Heart left ventricle (tissue), 16 donors: ENCODE data around the gene GPN1. TPM values are rescaled to one million over a fixed set of nuclear protein-coding genes. Genes with fewer than 3 reads are reported as not detected.

Experiments used
- ATAC-seq, 4 donors: fragments of 200-7000 bp; cut with Tn5 transposase; one replicate each; pipeline ENCODE4 v1.9.1; 2020 to 2022; ENCODE audit warnings: moderate library complexity in 4 of 4, mild to moderate bottlenecking in 3 of 4, moderate number of reproducible peaks in 1 of 4
- DNase-seq, 5 donors: peaks; one replicate each; pipeline ENCODE4 v3.0.0-alpha.2; 2020
- H3K27ac ChIP-seq, 12 donors: fragments of 200-600 bp; sonication (generic) in 4 of 12; one replicate each; pipeline versions ENCODE4 v1.5.0 to v1.8.0; 2016 to 2022; ENCODE audit warnings: mild to moderate bottlenecking in 2 of 12
- H3K27me3 ChIP-seq, 9 donors: fragments of 200-600 bp; sonication (generic) in 2 of 9; one replicate each; pipeline versions ENCODE4 v1.5.1 to v1.8.0; 2016 to 2022; ENCODE audit warnings: mild to moderate bottlenecking in 3 of 9
- H3K36me3 ChIP-seq, 9 donors: fragments of 200-600 bp; sonication (generic) in 2 of 9; one replicate each; pipeline versions ENCODE4 v1.5.0 to v1.8.0; 2018 to 2022; ENCODE audit warnings: mild to moderate bottlenecking in 2 of 9
- H3K4me1 ChIP-seq, 12 donors: fragments of 200-600 bp; sonication (generic) in 4 of 12; one replicate each; pipeline versions ENCODE4 v1.5.0 to v1.8.0; 2016 to 2022; ENCODE audit warnings: mild to moderate bottlenecking in 3 of 12
- H3K4me3 ChIP-seq, 12 donors: fragments of 200-600 bp; sonication (generic) in 4 of 12; one replicate each; pipeline versions ENCODE4 v1.5.0 to v1.8.0; 2017 to 2022; ENCODE audit warnings: mild to moderate bottlenecking in 9 of 12, moderate library complexity in 4 of 12
- H3K9me3 ChIP-seq, 12 donors: fragments of 200-600 bp; sonication (generic) in 4 of 12; one replicate each; pipeline versions ENCODE4 v1.5.0 to v1.8.0; 2016 to 2022; ENCODE audit warnings: mild to moderate bottlenecking in 1 of 12
- POLR2A ChIP-seq, 2 donors: fragments of 450-650 bp; IDR thresholded peaks; one replicate each; pipeline ENCODE4 v1.6.1; 2017; ENCODE audit warnings: antibody characterized with exemption in 2 of 2, mild to moderate bottlenecking in 2 of 2, moderate library complexity in 2 of 2
- WGBS, 4 donors: extraction: QIAGEN DNeasy Blood & Tissue Kit in 2 of 4; methylation state at CpG; one replicate each; pipeline versions ENCODE4 v1.1.5 to v1.1.7; 2013 to 2018; 5-methylcytosine and 5-hydroxymethylcytosine counted together
- intact Hi-C, 10 donors: fragments of 100-400 bp; cut with DNase I; formaldehyde crosslinking; loops; one replicate each; pipeline versions ENCODE4 v1.11.1 to v1.14.2; 2022
- polyA plus RNA-seq, 2 donors: library from polyadenylated mRNA; stranded (reverse); fragments of 200-250 nt; gene quantifications; one replicate each; pipeline ENCODE4 v1.2.3, GENCODE V29; 2013
- total RNA-seq, 9 donors: library from RNA; depleted of rRNA in 2 of 9; stranded (reverse); fragments of >200 nt in 2 of 9; fragmentation: NEBNext Ultra II Directional in 3 of 9; extraction: Animal tissue kit (Norgen Biotek cat#: 25700) in 3 of 9; gene quantifications; one replicate each; pipeline versions ENCODE4 v1.1.0 to v1.2.4, GENCODE V29; 2016 to 2023
- TF ChIP-seq, protein P1 (sequence below), 12 donors: fragments of 200-600 bp; sonication (generic) in 4 of 12; IDR thresholded peaks; one replicate each; pipeline versions ENCODE4 v1.5.0 to v1.8.0; 2018 to 2022; ENCODE audit warnings: antibody characterized with exemption in 12 of 12, mild to moderate bottlenecking in 5 of 12
- donor health status: ischemic (EF 13 %, LVEDD 7.1; RV severe dilation, severe dysfunction).
- donor health status: healthy with polysubstance abuse.
- donor health status: DM: no; HTN: yes; CAD: no.
- donor health status: DM: no; HTN: no; CAD: no.
- donor health status: ischemic (EF 25% LVEDD 6.9; RV normal size, moderate dysfunction).
- donor health status: ischemic (EF 25% LVEDD 5.7; RV mildly dilated, moderate dysfunction).
- donor health status: healthy.
- donor health status: DM: yes; HTN: yes; CAD: no.
- donor health status: ischemic (EF 35%, LVEDD 5.7; RV mildly dilated, moderate dysfunction).
- donor health status: nonischemic (EF 11% LVEDD 7.7; RV severe dilation, severe dysfunction).
- donor health status: DM: yes; HTN: yes; CAD: no.
- donor health status: PGD.
- donor health status: ischemic (EF 29% LVEDD 5.4; RV normal size, mild dysfunction).
- donor health status: nonischemic (EF 23%, LVEDD 6.1; RV moderate dilation, normal function).

Gene GPN1
- total and polyA plus RNA-seq, 11 donors, result 10.1 to 35.9 (median 19.4) TPM

DNA sequence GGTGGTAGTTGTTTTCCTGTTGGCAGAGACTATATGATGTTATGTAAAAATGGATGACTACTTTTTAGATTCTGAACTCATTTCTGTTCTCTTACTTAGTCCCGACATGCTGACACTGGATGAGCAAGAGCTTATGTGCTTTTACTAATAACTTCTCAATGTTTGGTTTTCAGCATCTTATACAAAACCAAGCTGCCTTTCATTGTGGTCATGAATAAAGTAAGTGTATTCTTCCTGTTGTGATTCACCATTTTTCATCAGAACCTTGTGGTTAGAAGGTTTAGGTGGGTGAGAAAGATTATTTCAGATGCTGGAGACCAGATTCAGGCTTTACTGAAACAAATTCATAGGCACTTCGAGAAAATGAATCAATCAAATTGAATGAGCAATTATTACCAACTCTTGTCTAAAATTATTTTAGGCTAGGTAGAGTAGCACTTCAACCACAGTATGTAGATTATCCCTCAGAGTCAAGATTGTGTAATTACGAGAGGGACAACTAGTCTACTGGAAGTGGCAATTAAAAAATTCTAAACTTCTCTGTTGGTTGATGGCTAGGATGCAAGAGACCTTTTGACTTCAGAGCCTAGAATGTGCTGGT lies 9.3 kb downstream of the GPN1 start:
- ATAC-seq (no peak), DNase-seq (no peak)
- H3K9me3 ChIP-seq, result no peaks in the 10 kb centered on the region
- 94 to 95% (median 95%) methylated on average over 3 of the region's 3 CpGs for WGBS, 4 donors
- intact Hi-C loops, result no loop called here
- no peaks in the 10 kb centered on the region for H3K27me3 ChIP-seq
- H3K27ac ChIP-seq, result no peak overlapping the region
- no peak overlapping the region for H3K4me3 ChIP-seq
- no peak for TF ChIP-seq POLR2A (IDR thresholded peaks at IDR 0.05)
- TF ChIP-seq, protein P1, sequence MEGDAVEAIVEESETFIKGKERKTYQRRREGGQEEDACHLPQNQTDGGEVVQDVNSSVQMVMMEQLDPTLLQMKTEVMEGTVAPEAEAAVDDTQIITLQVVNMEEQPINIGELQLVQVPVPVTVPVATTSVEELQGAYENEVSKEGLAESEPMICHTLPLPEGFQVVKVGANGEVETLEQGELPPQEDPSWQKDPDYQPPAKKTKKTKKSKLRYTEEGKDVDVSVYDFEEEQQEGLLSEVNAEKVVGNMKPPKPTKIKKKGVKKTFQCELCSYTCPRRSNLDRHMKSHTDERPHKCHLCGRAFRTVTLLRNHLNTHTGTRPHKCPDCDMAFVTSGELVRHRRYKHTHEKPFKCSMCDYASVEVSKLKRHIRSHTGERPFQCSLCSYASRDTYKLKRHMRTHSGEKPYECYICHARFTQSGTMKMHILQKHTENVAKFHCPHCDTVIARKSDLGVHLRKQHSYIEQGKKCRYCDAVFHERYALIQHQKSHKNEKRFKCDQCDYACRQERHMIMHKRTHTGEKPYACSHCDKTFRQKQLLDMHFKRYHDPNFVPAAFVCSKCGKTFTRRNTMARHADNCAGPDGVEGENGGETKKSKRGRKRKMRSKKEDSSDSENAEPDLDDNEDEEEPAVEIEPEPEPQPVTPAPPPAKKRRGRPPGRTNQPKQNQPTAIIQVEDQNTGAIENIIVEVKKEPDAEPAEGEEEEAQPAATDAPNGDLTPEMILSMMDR (IDR thresholded peaks at IDR 0.05), result no peak
- H3K36me3 ChIP-seq, result peaks cover 0 to 100% (median 97%) of the 10 kb centered on the region in 9 donors
- no peaks in the 10 kb centered on the region for H3K4me1 ChIP-seq

DNA sequence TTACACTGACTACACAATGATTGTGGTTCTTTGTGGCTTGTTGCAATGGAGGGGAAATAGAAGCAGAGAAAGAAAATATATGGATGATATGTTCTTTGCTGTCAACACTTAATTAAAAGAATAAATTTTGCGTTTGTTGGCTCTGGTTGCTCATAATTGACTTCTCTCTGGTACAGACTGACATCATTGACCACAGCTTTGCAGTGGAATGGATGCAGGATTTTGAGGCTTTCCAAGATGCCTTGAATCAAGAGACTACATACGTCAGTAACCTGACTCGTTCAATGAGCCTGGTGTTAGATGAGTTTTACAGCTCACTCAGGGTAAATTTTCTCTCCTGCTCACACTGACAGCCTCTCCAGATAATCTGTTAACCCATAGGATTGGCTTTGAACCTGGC lies 9.9 kb downstream of the GPN1 start:
- H3K36me3 ChIP-seq, result peaks cover 0 to 100% (median 97%) of the 10 kb centered on the region in 9 donors
- no peak for DNase-seq
- no peak overlapping the region for H3K27ac ChIP-seq
- H3K4me1 ChIP-seq, result no peaks in the 10 kb centered on the region
- no peak overlapping the region for H3K4me3 ChIP-seq
- 58 to 83% (median 79%) methylated on average over 3 of the region's 3 CpGs for WGBS, 4 donors
- intact Hi-C loops, result no loop called here
- H3K27me3 ChIP-seq, result no peaks in the 10 kb centered on the region
- ATAC-seq, result no peak
- TF ChIP-seq POLR2A (IDR thresholded peaks at IDR 0.05), result no peak
- TF ChIP-seq, protein P1 (IDR thresholded peaks at IDR 0.05), result no peak
- no peaks in the 10 kb centered on the region for H3K9me3 ChIP-seq

GRCh38 chr2:27640722-27641245 lies 11.9 kb downstream of the GPN1 start:
- 75 to 86% (median 83%) methylated on average over 2 of the region's 2 CpGs for whole genome bisulfite sequencing, 4 donors

GRCh38 chr2:27645197-27645596 lies 16.3 kb downstream of the GPN1 start:
- H3K4me3 ChIP-seq, result no peak overlapping the region
- no peaks in the 10 kb centered on the region for H3K27me3 ChIP-seq
- no peak for ATAC-seq
- TF ChIP-seq POLR2A (IDR thresholded peaks at IDR 0.05), result no peak
- TF ChIP-seq, protein P1 (IDR thresholded peaks at IDR 0.05), result no peak
- H3K4me1 ChIP-seq, result no peaks in the 10 kb centered on the region
- peaks cover 0 to 100% (median 92%) of the 10 kb centered on the region in 9 donors for H3K36me3 ChIP-seq
- DNase-seq, result no peak
- no peak overlapping the region for H3K27ac ChIP-seq
- intact Hi-C loops, result no loop called here
- no peaks in the 10 kb centered on the region for H3K9me3 ChIP-seq

More at GRCh38 chr2:27640722-27641245, 11.9 kb downstream of the GPN1 start:
- Histone ChIP-seq H3K9me3 (no peaks in the 10 kb centered on the region), H3K4me3 (no peak overlapping the region), H3K36me3 (peaks cover 0 to 100% (median 93%) of the 10 kb centered on the region in 9 donors), H3K27me3 (no peaks in the 10 kb centered on the region), H3K27ac (no peak overlapping the region), H3K4me1 (no peaks in the 10 kb centered on the region)
- no peak for TF ChIP-seq POLR2A (IDR thresholded peaks at IDR 0.05)
- TF ChIP-seq, protein P1 (IDR thresholded peaks at IDR 0.05), result no peak
- DNase-seq (no peak), ATAC-seq (no peak)
- intact Hi-C loops, result no loop called here
